ENCODE measurements around the gene SIRPB1.

GRCh38 chr20:1631309-1632151, 11.7 kb upstream of the SIRPB1 start:
- TF ChIP-seq MAX (IDR thresholded peaks at IDR 0.05) = no peak
- no peak for TF ChIP-seq CTCF (IDR thresholded peaks at IDR 0.05)
- no peak for TF ChIP-seq USF2 (IDR thresholded peaks at IDR 0.05)
- no peak for TF ChIP-seq POLR2A (IDR thresholded peaks at IDR 0.05; ENCODE audit: low read length)
- TF ChIP-seq SMC3 (IDR thresholded peaks at IDR 0.05) = no peak
- TF ChIP-seq PBX3 (IDR thresholded peaks at IDR 0.05) = no peak
- TF ChIP-seq RCOR1 (IDR thresholded peaks at IDR 0.05; ENCODE audit: low read depth, low read length) = no peak
- no peak for TF ChIP-seq CEBPB (IDR thresholded peaks at IDR 0.05)
- TF ChIP-seq EP300 (IDR thresholded peaks at IDR 0.05) = no peak
- TF ChIP-seq RAD21 (conservative IDR thresholded peaks at IDR 0.05 in 1 of 2, IDR thresholded peaks at IDR 0.05 in 1 of 2) = no peak
- TF ChIP-seq NPAS2 (CRISPR knock-in tag; IDR thresholded peaks at IDR 0.05; ENCODE audit: borderline replicate concordance) = no peak
- no peak for TF ChIP-seq BHLHE40 (IDR thresholded peaks at IDR 0.05; ENCODE audit: low read depth, low read length)
- no peak for TF ChIP-seq RNF2 (IDR thresholded peaks at IDR 0.05; ENCODE audit: borderline replicate concordance, low read depth)

Measured in A549 (cell line).